ENCODE measurements around the gene HSF5.

- TF ChIP-seq EZH2 (IDR thresholded peaks at IDR 0.05) (no peak), POLR2AphosphoS5 (IDR thresholded peaks at IDR 0.05; ENCODE audit: borderline replicate concordance, low read depth, low read length) (no peak)
Measured at GRCh38 chr17:58414596-58414997, 73.6 kb downstream of the HSF5 start.

All from SK-N-MC (cell line).